ENCODE results near the gene GDF3.
"Not testable (repeated sequence)": the region's sequence is repeated elsewhere in the genome, so short reads cannot be mapped to it uniquely, and the experiment has no call there.

Gene GDF3

GRCh38 chr12:7695566-7696197, at the start of gene GDF3:
Gene GDF3, minus strand, starts transcription at chr12:7695775. Its CDS starts 47 bp downstream, at chr12:7695728.
- CTCF ChIA-PET, result interaction anchor here (1.1 kb wide), 1 partner anchor 53 kb away, joined by 3 read pairs; no protein-coding TSS in a partner anchor
- Mint-ChIP-seq H3K36me3 (no peaks in the 10 kb centered on the region), H3K9me3 (no peaks in the 10 kb centered on the region), H3K27ac (no peak within 1 kb of the TSS), H3K4me1 (peaks cover 2% of the 10 kb centered on the region), H3K4me3 (no peak within 1 kb of the TSS), H3K27me3 (peaks cover 11% of the 10 kb centered on the region)
- DNase-seq, result no peak

GRCh38 chr12:7732993-7733392, 37.4 kb upstream of the GDF3 start:
- CTCF ChIA-PET, result no interaction called here
- H3K27ac Mint-ChIP-seq, result no peak overlapping the region
- no peaks in the 10 kb centered on the region for H3K36me3 Mint-ChIP-seq

DNA sequence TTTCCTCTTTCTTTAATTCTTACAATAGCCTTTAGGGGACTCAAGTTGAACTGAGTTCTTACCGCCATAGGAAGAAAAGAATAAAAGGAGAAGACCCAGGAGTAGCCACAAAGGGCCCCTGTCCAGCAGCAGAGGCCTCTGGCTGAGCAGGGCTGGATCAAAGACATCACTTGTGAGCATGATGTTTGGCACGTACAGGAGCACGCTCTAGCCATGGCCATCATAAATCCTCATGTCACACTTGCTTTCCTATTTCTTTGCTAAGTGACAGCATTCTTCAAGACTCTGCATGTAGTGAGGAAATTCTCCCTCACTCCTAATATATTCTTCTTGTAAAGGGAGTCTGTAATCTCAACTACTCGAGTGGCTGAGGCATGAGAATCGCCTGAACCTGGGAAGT, 35.9 kb upstream of the GDF3 start:
- H3K27ac Mint-ChIP-seq, result no peak overlapping the region
- H3K27me3 Mint-ChIP-seq, result peaks cover 4% of the 10 kb centered on the region
- H3K9me3 Mint-ChIP-seq, result no peaks in the 10 kb centered on the region
- H3K36me3 Mint-ChIP-seq, result no peaks in the 10 kb centered on the region
- no peaks in the 10 kb centered on the region for H3K4me1 Mint-ChIP-seq
- DNase-seq, result no peak
- CTCF ChIA-PET, result no interaction called here
- no peak overlapping the region for H3K4me3 Mint-ChIP-seq

More at GRCh38 chr12:7732993-7733392, 37.4 kb upstream of the GDF3 start:
- peaks cover 4% of the 10 kb centered on the region for H3K27me3 Mint-ChIP-seq
- H3K9me3 Mint-ChIP-seq, result no peaks in the 10 kb centered on the region
- H3K4me3 Mint-ChIP-seq, result no peak overlapping the region
- no peaks in the 10 kb centered on the region for H3K4me1 Mint-ChIP-seq
- no peak for DNase-seq

DNA sequence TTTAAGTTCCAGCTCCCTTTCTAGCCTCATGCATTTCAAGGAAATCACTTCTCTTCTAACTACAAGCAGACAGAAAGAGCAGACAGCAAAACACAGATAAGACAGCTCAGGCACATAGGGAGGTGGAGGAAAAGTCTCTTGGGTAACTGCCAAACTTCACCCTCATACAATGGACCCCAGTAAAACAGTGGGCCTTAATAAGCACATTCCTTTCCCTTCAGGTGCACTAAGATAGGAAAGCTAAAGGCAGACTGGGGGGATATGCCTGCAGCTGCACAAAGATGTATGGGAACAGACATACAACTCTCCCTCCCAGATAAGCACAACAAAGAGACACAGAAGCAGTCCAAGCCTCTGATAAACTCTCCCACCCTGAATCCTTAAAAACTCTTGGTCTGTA, 35.4 kb upstream of the GDF3 start:
- H3K27ac Mint-ChIP-seq, H3K27me3 Mint-ChIP-seq, H3K4me3 Mint-ChIP-seq, CTCF ChIA-PET, H3K9me3 Mint-ChIP-seq, DNase-seq, H3K4me1 Mint-ChIP-seq, H3K36me3 Mint-ChIP-seq: not testable (repeated sequence)

DNA sequence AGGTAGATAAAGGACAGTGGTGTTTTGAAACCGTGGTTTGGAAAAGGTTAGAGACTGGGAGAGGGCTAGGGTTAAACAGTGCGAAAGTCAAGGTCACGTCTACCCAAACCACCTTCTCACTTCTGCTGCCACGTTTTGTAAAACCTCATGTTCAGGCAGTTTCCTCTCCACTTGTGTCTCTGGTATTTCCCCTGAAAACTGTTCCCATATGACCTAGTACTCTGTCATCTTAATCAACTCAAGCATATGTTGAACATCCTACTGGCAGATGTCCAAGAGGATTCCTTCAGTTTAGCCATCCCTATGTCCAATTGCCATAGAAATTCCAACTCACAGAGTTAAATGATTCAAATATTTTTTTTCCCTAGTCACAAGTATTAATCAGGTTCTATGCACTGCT, 34.2 kb upstream of the GDF3 start:
- Mint-ChIP-seq H3K9me3 (no peaks in the 10 kb centered on the region), H3K27ac (no peak overlapping the region), H3K27me3 (peaks cover 4% of the 10 kb centered on the region), H3K4me1 (no peaks in the 10 kb centered on the region), H3K36me3 (no peaks in the 10 kb centered on the region), H3K4me3 (no peak overlapping the region)
- DNase-seq, result no peak
- CTCF ChIA-PET, result no interaction called here

DNA sequence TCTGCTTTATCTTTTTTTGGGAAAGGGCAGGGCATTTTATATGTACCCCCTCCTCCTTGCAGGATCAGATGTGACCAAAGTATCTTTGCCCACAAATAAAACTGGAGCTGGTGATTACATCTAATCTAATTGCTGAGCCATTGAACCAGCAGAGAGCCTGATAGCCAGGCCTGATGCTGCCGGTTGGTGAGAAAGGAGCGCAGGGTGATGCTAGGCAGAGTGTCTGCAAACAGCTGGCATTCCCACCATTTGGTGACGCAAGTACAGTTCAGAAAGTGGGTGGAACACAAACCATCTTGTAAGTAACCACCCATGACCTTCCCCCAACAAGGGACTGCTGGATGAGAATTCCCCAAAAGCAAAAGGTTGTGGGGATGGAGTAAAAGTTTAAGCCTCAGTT, 28.4 kb upstream of the GDF3 start:
- peaks cover 4% of the 10 kb centered on the region for H3K27me3 Mint-ChIP-seq
- H3K4me1 Mint-ChIP-seq, result no peaks in the 10 kb centered on the region
- CTCF ChIA-PET, result no interaction called here
- no peaks in the 10 kb centered on the region for H3K36me3 Mint-ChIP-seq
- no peak overlapping the region for H3K4me3 Mint-ChIP-seq
- no peaks in the 10 kb centered on the region for H3K9me3 Mint-ChIP-seq
- H3K27ac Mint-ChIP-seq, result no peak overlapping the region
- no peak for DNase-seq

- Mint-ChIP-seq H3K27me3 (peaks cover 6% of the 10 kb centered on the region), H3K9me3 (no peaks in the 10 kb centered on the region), H3K36me3 (no peaks in the 10 kb centered on the region), H3K4me1 (no peaks in the 10 kb centered on the region), H3K27ac (no peak overlapping the region), H3K4me3 (no peak overlapping the region)
- no peak for DNase-seq
- CTCF ChIA-PET, result no interaction called here
Observed at GRCh38 chr12:7719946-7720730, 24.6 kb upstream of the GDF3 start.

- CTCF ChIA-PET, result interaction anchor here (0.6 kb wide), 1 partner anchor 109 kb away, joined by 3 read pairs; no protein-coding TSS in a partner anchor
- DNase-seq, result no peak
- H3K27me3 Mint-ChIP-seq, result peaks cover 6% of the 10 kb centered on the region
Observed at GRCh38 chr12:7716381-7716780, 20.8 kb upstream of the GDF3 start.

DNA sequence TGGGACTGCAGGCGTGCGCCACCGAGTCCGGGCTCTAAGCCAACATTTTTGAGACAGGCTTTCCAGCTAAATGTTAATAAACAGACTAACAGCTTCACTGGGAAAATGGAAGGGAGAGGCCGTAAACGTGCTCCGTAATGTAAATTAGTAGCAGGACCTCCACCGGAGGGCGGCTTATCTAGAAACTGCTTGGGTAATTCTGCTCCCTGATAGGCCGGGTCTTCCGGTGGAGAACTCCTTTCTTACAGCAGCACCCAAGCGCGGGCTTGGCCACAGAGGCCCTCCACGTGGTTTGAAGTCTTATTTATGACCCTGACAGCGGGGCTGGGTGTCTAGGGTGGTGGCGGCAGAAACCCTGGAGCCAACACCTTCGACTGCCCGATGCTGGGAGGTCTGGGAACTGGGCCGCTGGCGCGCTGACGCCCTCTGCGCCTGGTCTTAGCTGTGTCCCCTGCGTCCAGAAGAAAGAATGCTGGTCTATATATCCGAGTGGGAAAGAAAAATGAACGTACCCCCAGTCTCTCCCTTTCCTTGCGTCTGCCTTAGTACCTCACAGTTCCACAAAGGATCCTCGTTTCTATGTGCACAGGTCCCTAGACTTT, 17.4 kb upstream of the GDF3 start:
- Mint-ChIP-seq H3K4me1 (no peaks in the 10 kb centered on the region), H3K36me3 (no peaks in the 10 kb centered on the region), H3K27ac (no peak overlapping the region), H3K9me3 (no peaks in the 10 kb centered on the region), H3K27me3 (peaks cover 4% of the 10 kb centered on the region), H3K4me3 (no peak overlapping the region)
- CTCF ChIA-PET, result no interaction called here
- DNase-seq, result no peak

More at GRCh38 chr12:7716381-7716780, 20.8 kb upstream of the GDF3 start:
- no peaks in the 10 kb centered on the region for H3K4me1 Mint-ChIP-seq
- H3K4me3 Mint-ChIP-seq, result no peak overlapping the region
- no peak overlapping the region for H3K27ac Mint-ChIP-seq
- no peaks in the 10 kb centered on the region for H3K9me3 Mint-ChIP-seq
- no peaks in the 10 kb centered on the region for H3K36me3 Mint-ChIP-seq

DNA sequence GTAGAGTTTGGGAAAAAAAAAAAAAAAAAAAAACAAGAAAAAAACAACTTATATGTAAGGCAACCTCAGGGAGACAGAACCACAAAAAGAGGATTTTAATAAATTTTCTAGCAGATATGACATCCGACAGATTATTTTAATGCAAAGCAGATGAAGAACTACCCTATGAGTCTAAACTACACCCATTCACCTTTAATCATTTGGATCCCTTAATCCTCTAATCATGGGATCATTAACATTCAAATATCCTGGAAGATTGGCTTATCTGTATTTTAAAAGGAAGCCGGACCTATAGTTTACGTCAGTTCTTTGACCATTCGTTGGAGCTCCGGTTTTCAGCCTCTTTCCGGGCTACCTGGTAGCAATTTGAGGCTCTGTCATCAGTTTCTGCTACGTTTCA, 15.6 kb upstream of the GDF3 start, which contains the start of gene DPPA3:
TSS of gene DPPA3 (plus strand) at position 301 of the 400 bp plus-strand sequence. CDS start 138 bp downstream, outside the sequence.
- CTCF ChIA-PET, result no interaction called here

GRCh38 chr12:7709969-7710675, 14.5 kb upstream of the GDF3 start:
- CTCF ChIA-PET, result no interaction called here
- Mint-ChIP-seq H3K9me3 (no peaks in the 10 kb centered on the region), H3K4me1 (no peaks in the 10 kb centered on the region), H3K4me3 (no peak overlapping the region), H3K27ac (no peak overlapping the region), H3K27me3 (no peaks in the 10 kb centered on the region), H3K36me3 (no peaks in the 10 kb centered on the region)
- DNase-seq, result no peak

More for the DNA sequence above, 15.6 kb upstream of the GDF3 start, which contains the start of gene DPPA3:
- Mint-ChIP-seq H3K9me3 (no peaks in the 10 kb centered on the region), H3K36me3 (no peaks in the 10 kb centered on the region), H3K4me1 (no peaks in the 10 kb centered on the region), H3K4me3 (no peak within 1 kb of the TSS), H3K27ac (no peak within 1 kb of the TSS), H3K27me3 (no peaks in the 10 kb centered on the region)
- no peak for DNase-seq

DNA sequence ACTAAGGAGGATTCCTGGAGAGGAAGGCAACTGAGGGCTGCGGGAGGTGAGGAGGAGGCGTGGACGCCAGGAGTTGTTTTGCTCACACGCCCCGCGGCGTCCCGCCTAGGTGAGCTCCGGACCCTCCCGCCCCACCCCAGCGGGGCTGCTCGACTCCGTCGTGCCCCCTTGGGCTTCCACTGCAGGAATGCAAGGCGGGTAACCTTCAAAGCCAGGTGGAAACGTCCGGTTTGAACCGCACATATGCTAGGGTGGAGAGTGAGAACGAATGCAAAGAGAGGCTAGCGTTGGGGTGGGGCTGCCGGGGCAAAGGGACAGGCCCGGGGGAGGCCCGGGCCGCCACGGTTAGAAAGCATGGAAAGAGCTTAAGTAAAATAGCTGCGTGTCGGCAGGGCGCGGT, 10.3 kb upstream of the GDF3 start:
- CTCF ChIA-PET, result no interaction called here
- H3K4me1 Mint-ChIP-seq, result no peaks in the 10 kb centered on the region
- no peak overlapping the region for H3K27ac Mint-ChIP-seq
- no peak overlapping the region for H3K4me3 Mint-ChIP-seq
- DNase-seq, result no peak
- no peaks in the 10 kb centered on the region for H3K36me3 Mint-ChIP-seq
- H3K27me3 Mint-ChIP-seq, result no peaks in the 10 kb centered on the region
- H3K9me3 Mint-ChIP-seq, result no peaks in the 10 kb centered on the region

DNA sequence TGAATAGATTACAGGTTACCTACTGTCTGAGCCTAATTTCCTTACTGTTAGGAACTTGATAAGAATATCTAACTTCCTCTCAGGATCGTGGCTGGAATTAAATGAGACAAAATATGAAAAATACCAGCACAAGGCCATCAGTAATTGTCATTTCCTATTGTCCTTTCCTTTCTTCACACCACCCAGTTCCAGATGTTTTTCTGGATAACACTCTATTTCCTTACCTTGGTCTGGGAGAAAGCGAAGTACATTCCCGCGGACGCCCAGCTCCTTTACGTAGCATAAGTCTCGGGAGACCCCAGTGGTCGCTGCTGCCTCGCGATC, 376 bp downstream of the GDF3 start:
- no peak for DNase-seq
- Mint-ChIP-seq H3K4me1 (peaks cover 2% of the 10 kb centered on the region), H3K27me3 (peaks cover 11% of the 10 kb centered on the region), H3K27ac (no peak overlapping the region), H3K36me3 (no peaks in the 10 kb centered on the region), H3K9me3 (no peaks in the 10 kb centered on the region), H3K4me3 (no peak overlapping the region)
- CTCF ChIA-PET, result no interaction called here

- H3K9me3 Mint-ChIP-seq, result no peaks in the 10 kb centered on the region
- no peak overlapping the region for H3K27ac Mint-ChIP-seq
- peaks cover 2% of the 10 kb centered on the region for H3K4me1 Mint-ChIP-seq
- H3K4me3 Mint-ChIP-seq, result no peak overlapping the region
- CTCF ChIA-PET, result no interaction called here
- H3K27me3 Mint-ChIP-seq, result peaks cover 11% of the 10 kb centered on the region
- H3K36me3 Mint-ChIP-seq, result no peaks in the 10 kb centered on the region
- no peak for DNase-seq
Observed at GRCh38 chr12:7694556-7695236, 879 bp downstream of the GDF3 start.

Data from activated naive CD4-positive, alpha-beta T cell treated with anti-CD3 and anti-CD28 coated beads, Interleukin-2, amount 10 ng/mL, durations not matched to agents 7 days and 5 days (primary cell).